Raji (cell line): ENCODE data around the gene DDB1.

Experiments used
- POLR2A ChIP-seq: IDR thresholded peaks from 2 replicates; pipeline ENCODE4 v1.6.1; 2011; ENCODE audit warnings: low read depth, low read length, control low read depth; ENCODE audit not compliant: insufficient read depth

DDB1 gene

GRCh38 chr11:61264371-61264770, 68.5 kb downstream of the DDB1 start:
- TF ChIP-seq POLR2A = no peak

- no peak for TF ChIP-seq POLR2A
These were observed 73.5 kb downstream of the DDB1 start for GRCh38 chr11:61259363-61259762.

GRCh38 chr11:61258546-61258945, 74.4 kb downstream of the DDB1 start:
- TF ChIP-seq POLR2A = no peak

- TF ChIP-seq POLR2A = no peak
These were observed 76.0 kb downstream of the DDB1 start for GRCh38 chr11:61256710-61257482.

- TF ChIP-seq POLR2A = no peak
These were observed 78.4 kb downstream of the DDB1 start for GRCh38 chr11:61254403-61255025.
